ENCODE results near the gene TRIM2.

Gene TRIM2

GRCh38 chr4:153275380-153276276, 71.4 kb downstream of the TRIM2 start:
- DNase-seq (ENCODE audit: low spot score): no peak

- no peak for DNase-seq (ENCODE audit: low spot score)
Measured at GRCh38 chr4:153276971-153277370, 72.7 kb downstream of the TRIM2 start.

GRCh38 chr4:153281476-153281875, 77.2 kb downstream of the TRIM2 start:
- no peak for DNase-seq (ENCODE audit: low spot score)

GRCh38 chr4:153282023-153282422, 77.8 kb downstream of the TRIM2 start:
- no peak for DNase-seq (ENCODE audit: low spot score)

GRCh38 chr4:153283260-153283659, 79.0 kb downstream of the TRIM2 start:
- DNase-seq (ENCODE audit: low spot score): no peak

- DNase-seq (ENCODE audit: low spot score): no peak
Measured at GRCh38 chr4:153290134-153290533, 85.9 kb downstream of the TRIM2 start.

- no peak for DNase-seq (ENCODE audit: low spot score)
Measured at GRCh38 chr4:153291562-153291961, 87.3 kb downstream of the TRIM2 start.

- DNase-seq (ENCODE audit: low spot score): no peak
Measured at GRCh38 chr4:153292897-153293741, 88.9 kb downstream of the TRIM2 start.

GRCh38 chr4:153293742-153294057, 89.5 kb downstream of the TRIM2 start:
- no peak for DNase-seq (ENCODE audit: low spot score)

- peak; percentile 50 for DNase-seq (ENCODE audit: low spot score)
Measured at GRCh38 chr4:153294631-153295030, 90.4 kb downstream of the TRIM2 start.

- DNase-seq (ENCODE audit: low spot score): no peak
Measured at GRCh38 chr4:153295131-153295755, 91.0 kb downstream of the TRIM2 start.

- peak; percentile 93 for DNase-seq (ENCODE audit: low spot score)
Measured at GRCh38 chr4:153296040-153296823, 92.0 kb downstream of the TRIM2 start.

GRCh38 chr4:153297116-153297515, 92.9 kb downstream of the TRIM2 start:
- DNase-seq (ENCODE audit: low spot score): no peak

GRCh38 chr4:153310793-153311192, 106.5 kb downstream of the TRIM2 start:
- DNase-seq (ENCODE audit: low spot score): no peak

- DNase-seq (ENCODE audit: low spot score): no peak
Measured at GRCh38 chr4:153314915-153315314, 110.7 kb downstream of the TRIM2 start.

- peak; percentile 82 for DNase-seq (ENCODE audit: low spot score)
Measured at GRCh38 chr4:153318696-153319320, 114.6 kb downstream of the TRIM2 start.

GRCh38 chr4:153322791-153323190, 118.5 kb downstream of the TRIM2 start:
- DNase-seq (ENCODE audit: low spot score): peak; percentile 31

GRCh38 chr4:153324046-153324445, 119.8 kb downstream of the TRIM2 start:
- no peak for DNase-seq (ENCODE audit: low spot score)

GRCh38 chr4:153325558-153325957, 121.3 kb downstream of the TRIM2 start:
- DNase-seq (ENCODE audit: low spot score): no peak

GRCh38 chr4:153326513-153326912, 122.3 kb downstream of the TRIM2 start:
- DNase-seq (ENCODE audit: low spot score): no peak

- no peak for DNase-seq (ENCODE audit: low spot score)
Measured at GRCh38 chr4:153327247-153327646, 123.0 kb downstream of the TRIM2 start.
